Dermis microvascular lymphatic vessel endothelial cell (primary cell): ENCODE results near the gene KIAA2012. TPM values are rescaled to one million over a fixed set of nuclear protein-coding genes. Genes with fewer than 3 reads are reported as not detected.

Source experiments
- DNase-seq, 2 donors: peaks; one replicate each; pipeline versions ENCODE4 v3.0.0 to v3.0.0-alpha.2; 2010; ENCODE audit warnings: low read depth in 2 of 2
- total RNA-seq: library from RNA; depleted of rRNA; stranded (reverse); fragments of >200 nt; gene quantifications from 2 replicates; pipeline ENCODE4 v1.2.1, GENCODE V29; 2014

Gene KIAA2012
- total RNA-seq, 1 donor from 2014 or later = not detected

DNA sequence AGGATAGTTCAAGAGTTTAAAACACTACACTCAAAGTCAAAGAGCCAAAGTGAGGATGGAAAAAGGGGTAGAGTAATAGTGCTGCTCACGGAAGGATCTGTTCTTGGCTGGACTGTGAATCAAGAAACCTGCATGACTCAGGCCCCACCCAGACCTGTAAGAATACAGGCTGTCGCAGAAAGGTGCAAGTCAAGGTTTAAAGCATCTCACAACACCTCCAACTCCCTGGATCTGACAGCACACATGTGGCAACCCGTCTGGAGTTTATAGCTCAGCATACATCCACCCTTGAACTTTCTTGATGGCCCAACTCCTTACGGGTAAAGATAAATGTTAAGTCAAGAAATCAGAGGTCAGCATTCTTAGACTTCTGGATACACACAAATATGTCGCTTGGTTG, 6.3 kb downstream of the KIAA2012 start:
- DNase-seq = no peak

DNA sequence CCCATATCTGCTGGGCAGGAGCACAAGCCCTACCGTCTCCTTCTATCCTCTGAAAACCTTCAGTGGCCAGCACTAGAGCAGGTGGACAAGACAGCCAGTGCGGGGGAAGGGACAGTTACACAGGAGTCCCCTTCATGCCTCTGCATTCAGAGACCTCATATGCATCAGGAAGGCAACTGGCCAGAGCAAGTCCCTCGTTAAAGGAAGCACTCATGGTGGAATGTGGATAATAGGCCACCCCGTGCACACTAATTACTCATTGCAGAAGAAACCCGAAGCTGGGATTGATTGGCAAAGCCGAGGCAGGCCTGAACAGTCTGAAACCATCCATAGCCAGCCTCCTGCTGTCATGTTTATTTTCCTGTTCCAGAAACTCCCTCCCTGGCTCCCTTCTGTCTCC, 11.2 kb downstream of the KIAA2012 start:
- DNase-seq = no peak

DNA sequence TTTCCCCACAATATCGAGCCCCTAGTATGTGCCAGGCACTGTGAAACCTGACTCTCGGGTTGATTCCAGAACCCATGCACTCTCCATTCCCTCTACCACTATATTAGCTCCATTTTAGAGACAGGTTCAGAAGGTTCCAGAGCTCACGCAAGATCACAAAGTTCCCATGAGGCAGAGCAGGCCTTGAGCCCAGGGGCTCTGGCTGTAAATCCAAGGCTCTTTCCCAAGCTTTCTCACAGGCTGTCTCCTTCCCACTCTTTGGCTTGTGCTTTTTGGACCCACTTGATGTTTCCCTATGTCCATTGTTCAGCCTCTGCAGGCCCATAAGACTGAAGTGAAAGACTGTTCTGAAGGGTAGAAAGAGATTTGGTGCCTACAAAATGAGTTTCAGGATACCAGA, 15.7 kb downstream of the KIAA2012 start:
- no peak for DNase-seq

DNA sequence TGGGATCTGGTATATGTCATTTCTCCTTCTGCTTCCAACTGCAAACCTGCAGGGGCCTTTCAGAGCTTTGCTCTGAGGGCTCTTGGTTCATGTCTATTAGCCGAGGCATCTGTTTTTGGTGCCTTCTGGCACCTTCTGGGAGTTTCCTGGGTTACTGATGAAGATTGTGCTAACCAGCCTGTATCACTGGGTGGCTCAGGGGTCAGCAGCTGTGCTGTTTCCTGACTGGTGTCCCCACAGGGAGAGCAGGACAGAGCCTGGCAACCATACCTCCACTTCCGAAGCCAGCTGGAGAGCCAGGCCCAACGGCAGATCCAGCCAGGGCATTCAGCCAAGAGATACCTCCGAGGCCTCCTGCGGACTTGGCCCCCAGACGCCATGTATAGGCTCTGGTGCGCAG, 17.5 kb downstream of the KIAA2012 start:
- no peak for DNase-seq

DNA sequence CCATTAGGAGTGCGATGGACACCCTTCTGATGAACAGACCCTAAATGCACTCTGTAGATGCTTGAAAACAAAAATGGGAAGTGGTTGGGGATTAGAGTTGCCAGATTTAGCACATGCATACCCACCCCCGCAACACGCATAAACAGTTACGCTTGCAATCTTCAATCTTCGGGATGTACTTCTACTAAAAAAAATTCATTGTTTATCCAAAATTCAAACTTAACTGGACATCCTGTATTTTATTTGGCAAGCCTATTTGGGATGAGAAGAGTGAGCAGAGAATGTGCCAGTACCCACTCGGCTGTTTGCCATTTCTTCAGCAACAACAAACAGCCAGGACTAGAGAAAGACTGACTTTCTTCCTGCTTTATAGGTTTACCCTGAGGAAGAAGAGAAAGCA, 18.4 kb downstream of the KIAA2012 start:
- DNase-seq = no peak

DNA sequence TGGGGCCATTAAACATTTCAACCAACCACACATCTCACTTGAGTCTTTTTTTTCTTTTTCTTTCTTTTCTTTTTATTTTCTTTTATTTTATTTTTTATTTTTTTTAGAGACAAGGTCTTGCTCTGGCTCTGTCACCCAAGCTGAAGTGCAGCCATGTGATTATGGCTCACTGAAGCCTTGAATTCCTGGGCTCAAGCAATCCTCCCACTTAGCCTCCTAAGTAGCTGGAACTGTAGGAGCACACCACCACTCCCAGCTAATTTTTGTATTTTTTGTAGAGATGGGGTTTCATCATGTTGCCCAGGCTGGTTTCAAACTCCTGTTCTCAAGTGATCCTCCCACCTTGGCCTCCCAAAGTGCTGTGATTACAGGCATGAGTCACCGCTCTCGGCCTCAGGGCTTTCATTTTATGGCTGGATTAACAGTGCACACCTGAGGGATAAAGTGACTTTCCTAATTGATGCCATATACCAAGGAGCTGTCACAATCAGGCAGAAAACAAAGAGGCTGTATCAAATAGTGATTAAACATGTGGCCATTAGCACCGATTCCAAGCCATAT, 21.5 kb downstream of the KIAA2012 start:
- no peak for DNase-seq

DNA sequence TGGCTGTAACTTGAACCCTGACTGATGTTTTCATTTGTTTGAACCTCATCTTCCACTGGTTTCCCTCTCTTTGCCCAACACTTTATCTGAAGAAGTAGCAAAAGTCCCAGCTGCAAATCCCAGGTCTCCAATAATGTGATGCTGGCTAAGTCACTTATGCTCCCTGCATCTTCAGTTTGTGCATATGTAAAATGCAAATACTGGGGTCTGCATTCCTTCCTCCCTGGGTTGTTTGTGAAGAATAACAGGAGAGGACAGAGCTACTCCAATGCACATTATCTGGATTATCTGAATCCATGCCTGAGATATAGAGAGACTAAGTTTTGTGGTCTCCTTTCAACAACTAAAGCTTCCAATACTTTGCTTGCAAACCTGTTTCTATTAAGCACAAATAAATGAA, 22.2 kb downstream of the KIAA2012 start:
- DNase-seq = no peak

DNA sequence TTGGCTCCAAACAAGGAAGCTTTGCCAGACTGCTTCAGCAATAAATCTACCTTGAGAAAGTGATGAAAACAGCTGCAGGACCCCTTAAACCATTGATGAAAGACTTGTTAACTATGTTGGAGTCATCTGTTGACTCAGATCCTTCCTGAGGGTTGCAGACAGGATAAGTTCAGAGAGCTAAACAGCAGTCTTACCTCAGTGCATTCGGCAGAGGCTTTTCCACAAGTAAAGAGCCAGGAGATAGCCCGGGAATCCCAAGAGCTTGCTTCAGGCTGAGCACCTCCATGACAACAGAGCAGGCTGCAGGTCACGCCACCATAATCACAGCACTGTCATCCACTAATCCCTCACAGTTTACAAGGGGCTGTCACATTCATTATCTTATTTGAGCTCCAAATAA, 23.7 kb downstream of the KIAA2012 start:
- peak in 1 of 2 donors; percentile 31 for DNase-seq

DNA sequence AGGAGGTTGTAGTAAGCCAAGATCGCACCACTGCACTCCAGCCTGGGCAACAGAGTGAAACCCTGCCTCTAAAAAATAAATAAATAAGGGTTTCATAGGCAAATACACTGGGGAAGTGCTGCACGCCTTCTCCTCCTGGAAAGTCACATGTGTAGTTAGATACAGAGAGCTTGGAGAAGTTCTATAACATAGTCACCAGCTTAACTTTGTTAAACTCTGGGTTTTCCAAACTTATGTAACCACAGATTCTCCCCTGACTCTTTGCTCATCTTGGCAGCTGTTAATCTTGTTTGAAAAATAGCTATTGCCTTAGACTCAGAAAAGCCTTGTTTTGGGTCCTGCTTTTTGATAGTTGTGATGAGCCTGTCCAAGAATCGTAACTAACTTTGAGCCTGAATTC, 25.2 kb downstream of the KIAA2012 start:
- no peak for DNase-seq

DNA sequence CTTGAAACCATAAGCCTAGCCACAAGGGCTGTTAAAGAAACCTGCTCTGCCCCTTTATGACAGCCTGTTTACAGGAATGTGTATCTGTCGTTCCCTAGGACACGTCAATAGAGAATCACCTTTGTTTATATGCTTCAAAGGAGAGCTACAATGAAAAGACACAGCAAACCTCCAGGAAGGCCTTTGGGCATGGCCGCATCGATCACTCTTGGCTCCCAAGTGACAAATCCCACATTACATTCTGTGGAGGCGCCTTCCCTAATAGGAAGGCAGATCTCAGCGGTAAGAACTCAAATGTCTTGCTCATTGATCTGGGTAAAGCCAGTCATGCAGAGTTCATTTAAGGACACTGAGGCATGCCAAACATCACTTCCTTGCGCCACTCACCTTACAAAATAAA, 26.5 kb downstream of the KIAA2012 start:
- no peak for DNase-seq

DNA sequence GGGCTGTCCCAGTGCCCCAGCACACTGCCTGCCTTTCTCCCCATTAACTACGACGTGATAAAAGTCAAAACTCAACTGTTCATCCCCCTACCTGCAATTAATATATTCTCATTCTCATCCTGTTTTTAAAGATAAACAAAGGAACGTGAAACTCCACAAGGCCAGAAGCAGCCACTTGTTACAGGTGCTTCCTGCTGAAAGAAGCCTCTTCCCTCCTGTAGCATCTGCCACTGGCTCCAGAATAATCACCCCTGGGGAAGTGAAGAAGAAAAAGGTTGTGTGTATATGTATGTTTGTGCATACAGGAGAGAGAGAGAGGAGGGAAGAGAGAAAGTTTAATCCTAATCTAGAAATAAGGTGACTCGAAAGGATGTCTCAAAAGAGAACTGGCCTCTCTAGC, 27.1 kb downstream of the KIAA2012 start:
- no peak for DNase-seq

DNA sequence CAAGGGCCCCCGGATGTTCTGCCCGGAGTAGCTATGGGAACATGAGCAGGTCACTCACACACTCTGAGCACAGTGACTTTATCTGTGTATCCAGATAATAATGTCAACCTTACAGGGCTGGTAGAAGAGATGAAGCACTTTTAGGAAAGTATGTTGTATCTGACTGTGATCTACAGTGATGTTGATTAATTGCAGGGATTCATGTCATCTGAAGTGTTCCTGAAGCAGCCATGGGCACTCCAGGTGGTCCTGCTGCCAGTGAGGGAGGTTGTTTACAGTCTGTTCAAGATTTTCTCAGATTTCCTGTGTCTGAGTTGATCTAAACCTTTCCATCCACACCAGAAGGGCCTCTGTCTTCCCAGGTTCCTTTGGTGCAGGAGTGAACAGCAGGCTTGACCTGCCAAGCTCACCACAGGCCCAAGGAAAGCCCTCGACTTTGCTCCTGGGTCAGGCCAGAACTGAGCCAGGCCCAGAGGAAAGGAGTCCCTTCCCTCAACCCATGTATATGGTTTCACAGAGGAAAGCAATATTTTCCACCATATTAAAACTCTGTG, 28.0 kb downstream of the KIAA2012 start:
- no peak for DNase-seq

DNA sequence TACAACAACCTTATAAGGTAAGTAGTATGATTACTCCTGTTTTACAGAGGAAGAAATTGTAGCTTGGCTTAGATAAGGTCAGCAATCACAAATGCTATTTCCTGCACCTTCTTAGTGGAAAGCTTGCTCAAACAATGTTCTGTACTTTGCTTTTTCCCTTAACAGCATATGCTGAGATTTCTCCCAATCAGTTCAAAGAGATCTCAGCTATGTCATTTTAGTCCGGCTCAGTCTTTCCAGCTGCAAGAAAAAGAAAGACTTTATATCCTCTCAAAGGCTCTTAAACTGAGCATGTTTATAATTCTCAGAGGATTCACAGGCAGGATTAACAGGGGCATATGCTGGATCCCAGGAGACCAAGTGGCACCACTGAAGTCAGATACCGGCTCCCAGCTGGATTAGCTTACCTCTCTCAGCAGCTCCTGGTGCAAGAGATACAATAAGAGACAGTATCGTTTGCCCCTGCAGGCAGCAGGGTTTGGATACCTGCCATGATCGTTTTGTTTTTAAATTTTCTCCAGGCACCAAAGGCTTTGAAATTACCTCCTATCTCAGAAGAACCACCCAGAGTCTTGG, 29.5 kb downstream of the KIAA2012 start:
- DNase-seq = no peak

DNA sequence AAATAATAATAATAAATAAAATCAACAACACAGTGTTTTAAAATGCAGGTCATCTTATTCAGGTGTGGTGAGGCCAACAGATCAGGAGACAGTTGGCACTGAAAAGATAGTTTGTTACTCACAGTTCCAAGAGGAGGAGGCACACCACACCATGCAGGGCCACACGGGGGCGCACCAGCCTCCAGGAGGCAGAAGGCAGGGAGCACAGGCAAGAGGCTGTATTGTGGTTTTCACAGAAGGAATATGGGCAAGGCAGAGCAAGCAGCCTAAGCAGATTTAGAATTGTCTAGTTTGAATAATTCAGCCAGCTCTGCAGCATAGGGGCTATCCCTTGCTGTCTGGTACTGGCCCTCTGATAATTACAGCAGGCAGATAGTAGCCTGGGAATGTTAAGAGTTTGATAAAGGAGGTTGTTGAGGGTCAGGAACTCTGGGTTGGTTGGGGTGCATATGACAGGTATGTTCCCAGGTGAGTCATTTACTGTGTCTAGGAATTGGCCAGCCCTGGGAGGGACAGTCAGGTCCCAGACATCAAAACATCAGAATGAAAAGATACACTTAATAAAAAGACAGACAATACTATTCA, 31.3 kb downstream of the KIAA2012 start:
- DNase-seq = peak in 1 of 2 donors; percentile 36

DNA sequence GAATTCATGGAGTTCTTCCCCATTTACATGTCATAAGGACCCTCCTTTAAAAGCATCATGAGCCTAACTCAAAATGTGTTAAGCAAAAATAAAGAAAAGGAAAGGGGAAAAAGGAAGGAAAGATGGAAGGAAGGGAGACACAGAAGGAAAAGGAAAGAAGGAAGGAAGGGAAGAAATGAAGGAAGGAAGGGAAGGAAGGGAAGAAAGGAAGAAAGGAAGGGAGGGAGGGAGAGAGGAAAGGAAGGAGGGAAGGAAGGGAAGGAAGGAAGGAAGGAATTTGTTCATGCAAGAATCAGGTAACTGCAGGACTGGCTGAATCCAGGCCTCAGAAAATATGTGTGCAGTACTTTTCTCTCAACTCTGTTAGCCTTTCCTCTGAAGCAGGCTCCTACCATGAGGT, 32.0 kb downstream of the KIAA2012 start:
- no peak for DNase-seq

DNA sequence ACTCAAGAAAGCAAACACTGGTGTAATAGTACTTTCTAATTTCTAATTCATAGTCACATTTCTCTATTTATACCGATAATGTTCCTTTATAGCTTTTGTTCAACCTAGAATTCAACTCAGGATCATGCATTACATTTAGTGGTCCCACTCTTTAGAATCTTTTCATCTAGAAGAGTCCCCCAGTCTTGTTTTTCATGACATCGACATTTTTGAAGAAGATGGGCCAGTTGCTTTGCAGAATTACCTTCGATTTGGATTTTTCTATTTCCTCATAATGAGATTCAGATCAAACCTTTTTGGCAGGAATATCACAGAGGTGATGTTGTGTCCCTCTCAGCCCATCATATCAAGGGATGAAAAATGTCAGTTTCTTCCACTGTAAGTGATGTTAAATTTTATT, 35.3 kb downstream of the KIAA2012 start:
- no peak for DNase-seq

DNA sequence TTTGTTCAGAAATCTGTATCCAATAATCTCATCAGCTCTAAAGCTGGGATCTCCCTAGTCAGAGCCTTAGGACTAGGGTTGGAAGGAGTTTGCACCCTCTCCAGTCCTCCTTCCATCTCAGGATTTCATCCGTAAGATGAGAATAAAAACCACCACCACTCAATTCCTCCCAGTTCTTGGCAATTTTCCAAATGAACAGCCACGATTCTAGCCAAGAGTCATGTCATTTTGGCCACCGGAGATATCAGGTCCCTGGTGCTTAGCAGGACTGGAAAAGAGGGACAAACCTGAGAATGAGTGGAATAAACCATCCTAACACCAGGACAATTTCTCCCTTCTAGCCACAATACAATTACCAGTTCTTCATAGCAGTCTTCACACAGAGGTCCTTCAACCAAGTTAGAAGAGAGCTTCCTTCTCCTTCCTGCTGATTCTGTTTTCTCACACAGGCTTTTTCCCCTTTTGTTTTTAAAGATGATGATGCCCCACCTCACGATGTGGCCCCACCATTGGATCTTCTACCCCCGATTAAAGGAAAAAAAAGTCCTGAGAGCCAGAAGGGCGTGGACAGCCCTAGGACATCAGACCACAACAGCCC, 36.2 kb downstream of the KIAA2012 start:
- no peak for DNase-seq

DNA sequence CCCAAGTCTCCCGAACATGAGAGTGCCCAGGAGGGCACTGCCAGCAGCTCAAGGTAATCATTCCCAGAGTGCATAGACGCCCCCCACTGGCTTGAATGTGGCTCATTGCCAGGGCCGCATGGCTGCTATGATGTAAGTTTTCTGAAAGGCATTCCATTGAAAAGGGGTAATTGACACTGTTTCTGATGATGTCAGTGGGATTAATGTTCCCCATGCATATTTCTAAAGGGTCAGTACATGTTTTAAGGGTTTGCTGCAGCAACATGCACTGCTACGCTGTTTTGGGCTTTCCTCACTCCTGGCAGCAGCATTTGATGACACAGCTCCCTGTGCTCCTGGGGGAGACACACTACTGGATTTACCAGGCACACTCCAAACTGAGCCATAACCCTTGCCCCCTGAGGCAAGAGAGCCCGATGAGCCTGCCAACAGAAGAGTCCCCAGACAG, 36.7 kb downstream of the KIAA2012 start:
- DNase-seq = no peak

DNA sequence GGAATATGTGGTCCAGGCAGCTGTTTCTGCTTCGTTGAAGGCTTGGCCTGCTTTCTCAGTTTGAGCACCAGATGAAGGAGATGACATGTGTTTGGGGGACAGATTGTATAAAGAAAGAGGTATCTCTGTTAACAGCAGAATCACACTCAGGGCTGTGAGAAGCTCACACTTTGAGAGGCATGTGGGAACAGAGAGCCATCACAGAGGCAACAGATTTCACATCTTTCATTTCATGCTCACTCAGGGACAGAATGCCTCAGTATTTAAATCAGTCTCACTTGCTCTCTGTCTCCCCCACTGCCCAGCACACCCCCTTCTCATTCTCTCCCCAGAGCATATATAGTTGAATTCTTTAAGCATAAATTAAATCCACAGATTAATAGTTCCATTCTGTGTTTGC, 37.4 kb downstream of the KIAA2012 start:
- no peak for DNase-seq

DNA sequence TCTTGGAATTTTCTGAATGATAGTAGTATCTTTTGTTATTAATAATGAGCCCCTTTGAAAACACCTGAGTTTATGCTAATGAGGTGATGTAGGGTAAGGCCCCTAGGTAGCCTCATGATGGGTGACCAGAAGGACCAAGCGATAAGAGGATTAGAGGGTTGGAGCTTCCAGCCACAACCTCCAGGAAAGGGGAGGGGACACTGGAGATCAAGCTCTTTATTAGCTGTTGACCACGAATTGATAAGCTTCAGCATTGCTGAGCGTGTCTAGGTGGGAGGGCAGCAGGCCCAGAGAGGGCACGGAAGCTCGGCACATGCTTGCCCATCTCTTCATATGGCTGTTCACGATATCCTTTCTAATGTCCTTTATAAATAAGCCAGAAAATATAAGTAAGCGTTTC, 39.0 kb downstream of the KIAA2012 start:
- DNase-seq = no peak

DNA sequence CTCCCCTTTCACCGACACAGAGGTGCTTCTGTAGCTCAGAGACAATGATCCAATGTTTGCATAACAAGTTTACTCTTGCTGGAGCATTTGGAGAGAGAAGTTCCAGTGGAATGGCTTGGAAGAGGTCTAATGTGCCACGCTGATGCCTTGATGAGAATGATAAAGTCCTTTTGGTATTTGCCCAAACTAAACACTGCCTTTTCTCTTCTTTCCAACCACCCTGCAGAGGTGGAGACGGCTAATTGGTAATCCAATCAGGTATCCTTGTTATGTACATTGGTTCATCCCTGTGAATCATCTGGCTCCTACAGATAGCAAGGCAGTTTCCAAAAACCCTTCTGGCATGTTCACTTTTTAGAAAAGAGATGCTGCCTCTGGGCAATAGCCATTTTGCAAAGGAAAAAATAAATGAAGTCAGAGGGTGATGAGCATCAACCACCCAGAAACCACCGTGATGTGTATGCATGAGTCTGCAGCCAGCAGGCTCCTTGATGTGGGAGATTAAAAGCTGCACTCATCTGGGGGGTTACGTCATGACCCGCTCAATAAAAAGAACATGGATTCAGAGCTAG, 40.6 kb downstream of the KIAA2012 start:
- DNase-seq = no peak

DNA sequence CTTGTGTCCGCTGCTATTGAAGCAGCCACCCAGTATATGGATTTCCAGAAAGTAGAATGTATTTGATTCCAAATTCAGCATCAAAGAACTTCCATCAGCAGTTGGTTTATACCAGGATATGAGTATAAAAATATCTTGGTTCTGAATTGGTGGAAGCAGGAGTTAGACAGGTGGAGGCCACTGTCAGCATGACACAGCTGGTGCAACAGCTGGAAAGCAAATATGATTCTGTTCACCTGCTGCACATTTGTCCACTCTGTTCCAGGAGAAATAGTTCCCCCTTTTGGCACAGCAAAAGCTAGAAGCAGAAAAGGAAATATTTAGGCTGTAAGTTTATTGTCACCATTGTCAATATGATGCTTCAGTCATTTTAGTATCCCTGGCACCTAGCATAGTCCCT, 41.2 kb downstream of the KIAA2012 start:
- no peak for DNase-seq
